Activated naive CD8-positive, alpha-beta T cell treated with anti-CD3 and anti-CD28 coated beads, Interleukin-2, amount 10 ng/mL, durations not matched to agents 7 days and 5 days (primary cell): ENCODE results near the gene FAM241B. TPM values are rescaled to one million over a fixed set of nuclear protein-coding genes. Genes with fewer than 3 reads are reported as not detected.

Source experiments
- ATAC-seq: fragments of 150-1000 bp; cut with Tn5 transposase; one replicate; pipeline ENCODE4 v1.10.0; 2021; ENCODE audit warnings: low read depth, moderate library complexity
- POLR2A ChIA-PET: fragments of 350-600 bp; sonication (Branson Sonifier 250); formaldehyde crosslinking; loops from one replicate; lab custom pipeline; 2021; ENCODE audit warnings: antibody characterized with exemption; lab: Charles Lee
- DNase-seq: peaks from one replicate; pipeline ENCODE4 v3.0.0; 2021
- H3K27ac Mint-ChIP-seq: one replicate; pipeline ENCODE4 v1.8.0; 2022; ENCODE audit warnings: mild to moderate bottlenecking, mixed read lengths
- H3K27me3 Mint-ChIP-seq: one replicate; pipeline ENCODE4 v1.8.0; 2022; ENCODE audit warnings: mild to moderate bottlenecking, moderate library complexity, mixed read lengths
- H3K36me3 Mint-ChIP-seq: one replicate; pipeline ENCODE4 v1.8.0; 2021; ENCODE audit warnings: mild to moderate bottlenecking, mixed read lengths
- H3K4me1 Mint-ChIP-seq: one replicate; pipeline ENCODE4 v1.8.0; 2021; ENCODE audit warnings: mixed read lengths
- H3K4me3 Mint-ChIP-seq: one replicate; pipeline ENCODE4 v1.8.0; 2022; ENCODE audit warnings: mild to moderate bottlenecking, moderate library complexity, mixed read lengths
- H3K9me3 Mint-ChIP-seq: one replicate; pipeline ENCODE4 v1.8.0; 2021; ENCODE audit warnings: mixed read lengths
- total RNA-seq, 2 experiments: library from RNA; stranded (reverse); gene quantifications; one replicate each; pipeline ENCODE4 v1.2.3, GENCODE V29; 2021

Gene FAM241B
- total RNA-seq, 2 experiments from 2014 or later: 8.0 to 11.7 TPM

DNA sequence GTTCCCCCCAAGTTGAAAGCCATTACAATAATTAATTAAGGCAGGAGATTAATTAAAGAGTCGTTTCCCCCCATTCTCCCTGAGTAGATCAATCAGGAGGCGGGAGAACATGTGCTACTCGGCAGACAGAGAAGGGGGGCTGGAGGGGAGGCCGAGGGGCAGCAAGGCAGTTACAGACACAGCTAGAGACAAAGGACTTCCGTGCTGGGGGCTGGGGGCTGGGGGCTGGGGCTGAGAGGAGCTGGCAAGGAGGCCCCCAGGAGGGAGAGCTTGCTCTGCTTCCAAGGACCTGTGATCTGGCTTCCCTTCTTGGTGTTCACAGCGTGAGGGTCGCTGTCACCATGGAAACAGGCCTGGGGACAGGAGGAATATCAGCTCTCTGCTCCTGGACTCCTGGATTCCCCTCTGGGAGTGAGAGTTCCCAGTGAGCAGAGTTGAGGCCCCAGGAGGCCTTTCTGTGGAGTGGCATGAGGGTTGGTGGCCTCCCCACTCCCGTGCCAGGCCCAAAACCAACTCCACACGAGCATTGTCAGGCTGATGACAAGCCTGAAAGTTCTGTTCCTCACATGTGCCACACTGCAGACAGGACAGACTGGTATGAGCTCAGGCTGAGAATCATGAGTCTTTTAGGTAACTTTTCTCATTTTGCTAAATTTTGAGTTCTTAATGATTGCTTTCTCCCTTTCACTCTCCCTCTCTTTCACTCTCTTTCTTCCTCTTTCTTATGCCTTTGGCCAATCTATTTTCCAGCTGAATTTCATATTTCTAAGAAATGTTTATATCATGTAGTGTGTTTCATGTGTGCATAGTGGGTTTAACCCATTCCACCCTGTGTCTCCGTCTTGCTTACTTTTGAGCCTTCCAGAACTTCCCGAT, 16.4 kb downstream of the FAM241B start:
- no peak overlapping the region for H3K4me3 Mint-ChIP-seq
- no peaks in the 10 kb centered on the region for H3K36me3 Mint-ChIP-seq
- peaks cover 13% of the 10 kb centered on the region for H3K4me1 Mint-ChIP-seq
- H3K9me3 Mint-ChIP-seq: no peaks in the 10 kb centered on the region
- no peak overlapping the region for H3K27ac Mint-ChIP-seq
- H3K27me3 Mint-ChIP-seq: peaks cover 2% of the 10 kb centered on the region
- POLR2A ChIA-PET: no interaction called here
- no peak for ATAC-seq
- peak; percentile 25 for DNase-seq

GRCh38 chr10:69647126-69647525, 17.1 kb downstream of the FAM241B start:
- no peaks in the 10 kb centered on the region for H3K9me3 Mint-ChIP-seq
- peaks cover 20% of the 10 kb centered on the region for H3K4me1 Mint-ChIP-seq
- POLR2A ChIA-PET: no interaction called here
- H3K27me3 Mint-ChIP-seq: peaks cover 2% of the 10 kb centered on the region
- no peaks in the 10 kb centered on the region for H3K36me3 Mint-ChIP-seq
- no peak for ATAC-seq
- no peak overlapping the region for H3K27ac Mint-ChIP-seq
- no peak overlapping the region for H3K4me3 Mint-ChIP-seq
- no peak for DNase-seq

- Mint-ChIP-seq H3K27ac (no peak overlapping the region), H3K4me1 (peaks cover 20% of the 10 kb centered on the region), H3K27me3 (peaks cover 2% of the 10 kb centered on the region), H3K4me3 (no peak overlapping the region), H3K9me3 (no peaks in the 10 kb centered on the region), H3K36me3 (no peaks in the 10 kb centered on the region)
- DNase-seq (no peak), ATAC-seq (no peak)
- POLR2A ChIA-PET: interaction anchor here (0.7 kb wide), 1 partner anchor 9 kb away, joined by 4 read pairs; no protein-coding TSS in a partner anchor
These were observed 17.8 kb downstream of the FAM241B start for GRCh38 chr10:69647819-69648218.

- Mint-ChIP-seq H3K27ac (no peak overlapping the region), H3K27me3 (peaks cover 2% of the 10 kb centered on the region), H3K36me3 (no peaks in the 10 kb centered on the region), H3K4me1 (peaks cover 20% of the 10 kb centered on the region), H3K4me3 (no peak overlapping the region), H3K9me3 (no peaks in the 10 kb centered on the region)
- ATAC-seq (no peak), DNase-seq (no peak)
- POLR2A ChIA-PET: interaction anchor here (0.7 kb wide), 1 partner anchor 8 kb away, joined by 4 read pairs; no protein-coding TSS in a partner anchor
These were observed 18.4 kb downstream of the FAM241B start for GRCh38 chr10:69648461-69648860.

DNA sequence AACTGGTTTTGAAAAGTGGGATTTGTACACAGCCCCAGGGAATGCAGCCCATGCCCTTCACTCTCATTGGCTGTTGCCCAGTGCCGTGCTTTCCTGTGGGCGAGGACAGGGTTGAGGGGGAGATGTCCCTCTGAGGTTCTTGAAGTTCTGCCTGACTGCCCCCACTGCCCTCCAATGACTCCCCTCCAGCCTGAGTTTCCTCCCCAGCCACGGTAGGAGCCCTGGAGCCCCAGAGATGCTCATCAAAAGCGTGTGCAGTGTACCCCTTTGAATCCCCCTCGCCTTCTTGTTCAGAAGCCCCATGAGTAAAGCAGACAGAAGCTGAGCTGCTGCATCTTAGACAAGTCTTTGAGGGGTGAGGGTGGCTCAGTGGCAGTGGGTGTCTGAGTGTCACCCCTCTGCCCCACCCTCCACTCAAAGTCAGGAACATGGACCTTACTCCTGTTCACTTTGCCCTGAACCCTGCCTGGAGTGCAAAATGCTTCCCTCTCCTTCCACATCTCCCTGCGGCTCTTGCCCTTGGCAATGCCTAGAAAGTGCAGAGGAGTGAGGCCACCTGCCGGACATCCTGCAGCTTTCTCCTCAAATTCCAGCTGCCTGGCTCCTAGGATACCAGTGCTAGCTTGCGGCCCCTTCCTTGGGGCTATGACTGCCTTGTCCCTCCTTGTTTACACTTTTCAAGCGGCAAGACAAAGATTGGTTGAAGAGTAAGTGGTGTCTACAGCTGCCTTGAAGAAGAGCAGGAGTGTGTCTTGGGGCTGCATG, 19.9 kb downstream of the FAM241B start:
- Mint-ChIP-seq H3K9me3 (peaks cover 5% of the 10 kb centered on the region), H3K4me1 (peaks cover 20% of the 10 kb centered on the region), H3K36me3 (peaks cover 1% of the 10 kb centered on the region), H3K27ac (no peak overlapping the region), H3K27me3 (peaks cover 2% of the 10 kb centered on the region), H3K4me3 (no peak overlapping the region)
- ATAC-seq: no peak
- no peak for DNase-seq
- POLR2A ChIA-PET: no interaction called here

DNA sequence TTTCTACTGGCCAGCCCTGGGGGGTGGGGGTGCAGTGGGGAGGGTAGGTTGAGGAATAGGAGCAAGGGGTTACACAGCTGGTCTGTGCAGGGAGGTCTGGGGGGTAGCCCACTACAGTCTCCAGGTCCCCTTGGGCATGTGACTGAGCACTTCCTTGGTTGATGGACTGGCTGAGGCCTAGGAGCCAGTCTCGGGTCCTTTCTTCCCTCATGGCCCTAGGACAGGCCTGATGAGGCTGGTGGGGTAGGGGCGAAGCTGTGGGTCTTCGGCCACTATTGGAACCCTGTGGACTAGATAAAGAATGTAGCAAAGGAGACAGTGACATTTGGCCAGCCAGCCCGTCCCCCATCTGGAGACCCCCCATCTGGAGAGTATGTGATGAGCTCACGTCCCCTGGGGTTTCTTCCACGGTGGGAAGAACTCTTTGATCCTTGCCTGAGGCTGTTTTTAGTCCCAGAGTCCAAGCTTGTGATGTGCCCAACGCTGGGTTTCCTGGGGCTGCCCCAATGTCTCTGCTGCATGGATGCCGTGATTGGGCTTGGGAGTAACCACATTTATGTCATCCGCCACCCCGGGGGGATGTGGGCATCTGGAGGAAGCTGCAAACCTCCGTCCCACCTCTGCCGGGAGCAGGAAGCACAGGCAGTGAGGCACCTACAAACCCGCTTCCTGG, 20.7 kb downstream of the FAM241B start:
- H3K9me3 Mint-ChIP-seq: peaks cover 5% of the 10 kb centered on the region
- DNase-seq: peak; percentile 55
- peaks cover 1% of the 10 kb centered on the region for H3K36me3 Mint-ChIP-seq
- H3K27me3 Mint-ChIP-seq: peaks cover under 1% of the 10 kb centered on the region
- POLR2A ChIA-PET: no interaction called here
- peak overlapping the region; percentile 51 for H3K4me3 Mint-ChIP-seq
- peak overlapping the region; percentile 33 for H3K27ac Mint-ChIP-seq
- peaks cover 20% of the 10 kb centered on the region for H3K4me1 Mint-ChIP-seq
- peak; percentile 71 for ATAC-seq

DNA sequence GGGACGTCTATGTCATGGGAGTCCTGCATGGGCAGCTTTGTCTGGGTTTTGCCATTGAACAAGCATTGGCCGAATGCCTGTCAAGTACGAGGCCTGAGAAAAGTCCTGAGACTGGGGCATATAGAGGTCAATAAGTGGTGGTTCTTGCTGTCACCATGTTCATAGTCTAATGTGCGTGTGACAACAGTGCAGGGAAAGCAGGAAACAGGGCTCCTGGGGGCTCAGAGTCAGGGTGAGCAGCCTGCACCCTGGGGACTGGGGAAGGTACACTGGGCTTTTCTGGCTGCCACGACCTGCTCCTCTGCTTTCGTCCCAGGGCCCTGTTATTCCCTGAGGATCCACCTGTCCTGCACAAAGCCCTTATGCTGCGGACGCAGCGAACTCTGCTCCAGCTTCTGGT, 21.3 kb downstream of the FAM241B start:
- peaks cover 5% of the 10 kb centered on the region for H3K9me3 Mint-ChIP-seq
- no peak for DNase-seq
- H3K36me3 Mint-ChIP-seq: peaks cover 1% of the 10 kb centered on the region
- peak overlapping the region; percentile 51 for H3K4me3 Mint-ChIP-seq
- H3K27ac Mint-ChIP-seq: peak overlapping the region; percentile 75
- H3K27me3 Mint-ChIP-seq: no peaks in the 10 kb centered on the region
- ATAC-seq: peak; percentile 38
- H3K4me1 Mint-ChIP-seq: peaks cover 20% of the 10 kb centered on the region
- POLR2A ChIA-PET: no interaction called here

GRCh38 chr10:69652111-69652856, 22.2 kb downstream of the FAM241B start:
- POLR2A ChIA-PET: no interaction called here
- DNase-seq (no peak), ATAC-seq (no peak)
- Mint-ChIP-seq H3K36me3 (peaks cover 1% of the 10 kb centered on the region), H3K27ac (peak overlapping the region; percentile 75), H3K4me1 (peaks cover 20% of the 10 kb centered on the region), H3K9me3 (peaks cover 5% of the 10 kb centered on the region), H3K4me3 (peak overlapping the region; percentile 25), H3K27me3 (peaks cover 7% of the 10 kb centered on the region)

- ATAC-seq (no peak), DNase-seq (no peak)
- Mint-ChIP-seq H3K4me3 (no peak overlapping the region), H3K9me3 (peaks cover 5% of the 10 kb centered on the region), H3K27me3 (peaks cover 11% of the 10 kb centered on the region), H3K36me3 (peaks cover 1% of the 10 kb centered on the region), H3K27ac (no peak overlapping the region), H3K4me1 (peaks cover 21% of the 10 kb centered on the region)
- POLR2A ChIA-PET: no interaction called here
These were observed 22.8 kb downstream of the FAM241B start for GRCh38 chr10:69652857-69653199.

DNA sequence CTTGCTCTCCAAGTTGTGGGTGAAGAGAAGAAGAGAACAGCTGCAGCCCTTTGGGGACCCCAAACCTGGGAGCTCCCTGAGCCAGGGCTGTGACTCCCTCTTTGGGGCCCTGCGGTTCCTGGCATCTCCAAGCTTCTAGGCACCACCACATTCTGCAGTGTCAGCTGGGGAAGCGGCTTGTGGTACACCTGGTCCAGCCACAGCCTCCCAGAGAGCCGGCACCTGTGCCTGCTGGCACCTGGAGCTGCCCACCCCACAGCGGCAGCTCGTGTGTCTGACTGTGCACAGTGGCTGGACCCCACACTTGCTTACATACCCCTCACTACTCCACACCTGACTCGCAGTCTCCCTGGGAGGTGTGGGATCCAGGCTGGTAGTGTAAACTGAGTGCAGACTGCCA, 23.5 kb downstream of the FAM241B start:
- DNase-seq (no peak), ATAC-seq (no peak)
- H3K27me3 Mint-ChIP-seq: peaks cover 18% of the 10 kb centered on the region
- H3K4me3 Mint-ChIP-seq: no peak overlapping the region
- POLR2A ChIA-PET: no interaction called here
- peaks cover 21% of the 10 kb centered on the region for H3K4me1 Mint-ChIP-seq
- peaks cover 5% of the 10 kb centered on the region for H3K9me3 Mint-ChIP-seq
- no peak overlapping the region for H3K27ac Mint-ChIP-seq
- H3K36me3 Mint-ChIP-seq: peaks cover 1% of the 10 kb centered on the region

DNA sequence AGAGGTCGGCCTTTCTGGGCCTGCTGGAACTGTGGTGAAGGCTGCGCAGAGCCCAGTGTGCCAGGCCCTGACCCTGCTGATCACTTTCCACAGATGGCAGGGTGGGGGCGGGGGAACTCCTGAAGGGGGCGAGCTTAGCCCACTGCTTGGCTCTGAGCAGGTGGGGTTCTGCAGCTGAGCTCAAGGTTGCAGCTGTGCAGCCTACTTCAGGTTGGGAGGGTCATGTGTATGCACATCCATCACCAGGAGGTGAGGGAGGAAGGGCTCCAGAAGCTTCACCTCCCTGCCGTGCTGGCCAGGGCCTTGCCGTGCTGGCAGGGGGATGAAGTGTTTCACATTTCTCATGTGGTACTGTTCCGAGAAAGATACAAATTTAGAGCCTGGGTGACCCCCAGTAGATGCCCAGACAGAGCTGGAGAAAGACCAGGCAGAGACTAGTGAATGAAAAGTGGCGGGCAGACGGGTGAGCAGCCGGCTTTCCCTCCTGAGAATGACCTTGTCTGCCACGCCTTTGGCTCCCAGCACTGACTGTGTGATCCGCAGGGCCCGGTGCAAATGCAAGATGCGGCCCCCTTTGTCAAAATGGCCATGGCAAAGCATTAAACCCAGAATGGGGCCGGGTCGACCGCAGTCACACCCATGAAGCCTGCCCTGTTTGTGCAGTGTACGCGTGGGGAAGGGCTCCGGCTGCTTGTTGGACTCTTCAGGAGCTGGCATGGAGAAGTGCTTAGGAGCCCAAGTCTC, 25.2 kb downstream of the FAM241B start:
- peaks cover 1% of the 10 kb centered on the region for H3K36me3 Mint-ChIP-seq
- H3K4me1 Mint-ChIP-seq: peaks cover 20% of the 10 kb centered on the region
- DNase-seq (no peak), ATAC-seq (no peak)
- H3K9me3 Mint-ChIP-seq: peaks cover 5% of the 10 kb centered on the region
- peaks cover 28% of the 10 kb centered on the region for H3K27me3 Mint-ChIP-seq
- POLR2A ChIA-PET: no interaction called here
- H3K27ac Mint-ChIP-seq: no peak overlapping the region
- H3K4me3 Mint-ChIP-seq: no peak overlapping the region

- no peak overlapping the region for H3K27ac Mint-ChIP-seq
- ATAC-seq (no peak), DNase-seq (no peak)
- H3K9me3 Mint-ChIP-seq: peaks cover 5% of the 10 kb centered on the region
- H3K4me3 Mint-ChIP-seq: no peak overlapping the region
- POLR2A ChIA-PET: no interaction called here
- peaks cover 13% of the 10 kb centered on the region for H3K4me1 Mint-ChIP-seq
- peaks cover 28% of the 10 kb centered on the region for H3K27me3 Mint-ChIP-seq
- H3K36me3 Mint-ChIP-seq: peaks cover 1% of the 10 kb centered on the region
These were observed 26.0 kb downstream of the FAM241B start for GRCh38 chr10:69655868-69656555.
